HepG2 (cell line): ENCODE results near the gene VMO1.

ENCODE experiments used
- SNRNP70 ChIP-seq: fragments of 200-400 bp; formaldehyde crosslinking; IDR thresholded peaks from 2 replicates; pipeline ENCODE4 v1.6.1; 2017; ENCODE audit warnings: mild to moderate bottlenecking, low read depth, low read length, moderate library complexity
- ZNF160 ChIP-seq: sonication (generic); formaldehyde crosslinking; IDR thresholded peaks from 2 replicates; pipeline ENCODE4 v1.8.0; 2022; ENCODE audit warnings: mild to moderate bottlenecking, inconsistent platforms, missing genetic modification reagents
- ZNF232 ChIP-seq: sonication (generic); formaldehyde crosslinking; IDR thresholded peaks from 2 replicates; pipeline ENCODE4 v1.4.0; 2020; ENCODE audit warnings: missing genetic modification reagents, borderline replicate concordance
- ZNF547 ChIP-seq: sonication (generic); formaldehyde crosslinking; IDR thresholded peaks from 2 replicates; pipeline ENCODE4 v1.5.1; 2020; ENCODE audit warnings: mild to moderate bottlenecking, missing genetic modification reagents
- ZNF704 ChIP-seq: sonication (generic); formaldehyde crosslinking; IDR thresholded peaks from 2 replicates; pipeline ENCODE4 v1.8.1; 2023; ENCODE audit warnings: mild to moderate bottlenecking, inconsistent platforms, moderate library complexity, missing genetic modification reagents, borderline replicate concordance
- TF ChIP-seq, protein P1 (sequence below): sonication (generic); formaldehyde crosslinking; IDR thresholded peaks from 2 replicates; pipeline ENCODE4 v1.5.0; 2020; ENCODE audit warnings: mild to moderate bottlenecking, missing genetic modification reagents, moderate library complexity

- TF ChIP-seq, protein P1, sequence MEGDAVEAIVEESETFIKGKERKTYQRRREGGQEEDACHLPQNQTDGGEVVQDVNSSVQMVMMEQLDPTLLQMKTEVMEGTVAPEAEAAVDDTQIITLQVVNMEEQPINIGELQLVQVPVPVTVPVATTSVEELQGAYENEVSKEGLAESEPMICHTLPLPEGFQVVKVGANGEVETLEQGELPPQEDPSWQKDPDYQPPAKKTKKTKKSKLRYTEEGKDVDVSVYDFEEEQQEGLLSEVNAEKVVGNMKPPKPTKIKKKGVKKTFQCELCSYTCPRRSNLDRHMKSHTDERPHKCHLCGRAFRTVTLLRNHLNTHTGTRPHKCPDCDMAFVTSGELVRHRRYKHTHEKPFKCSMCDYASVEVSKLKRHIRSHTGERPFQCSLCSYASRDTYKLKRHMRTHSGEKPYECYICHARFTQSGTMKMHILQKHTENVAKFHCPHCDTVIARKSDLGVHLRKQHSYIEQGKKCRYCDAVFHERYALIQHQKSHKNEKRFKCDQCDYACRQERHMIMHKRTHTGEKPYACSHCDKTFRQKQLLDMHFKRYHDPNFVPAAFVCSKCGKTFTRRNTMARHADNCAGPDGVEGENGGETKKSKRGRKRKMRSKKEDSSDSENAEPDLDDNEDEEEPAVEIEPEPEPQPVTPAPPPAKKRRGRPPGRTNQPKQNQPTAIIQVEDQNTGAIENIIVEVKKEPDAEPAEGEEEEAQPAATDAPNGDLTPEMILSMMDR (CRISPR knock-in tag), result peak; percentile 72
- TF ChIP-seq ZNF547 (CRISPR knock-in tag) (0 out of 2 replicates have a peak, but pooled peaks have one; percentile 70), ZNF160 (CRISPR knock-in tag) (no peak), SNRNP70 (no peak), ZNF704 (no peak), ZNF232 (CRISPR knock-in tag) (no peak)
Observed at GRCh38 chr17:4788807-4789700, 2.9 kb upstream of the VMO1 start, which contains the start of gene GLTPD2.
